HG03571 (cell line): Measurements from ENCODE around the gene NRXN2.
"Not testable (repeated sequence)": the region's sequence is repeated elsewhere in the genome, so short reads cannot be mapped to it uniquely, and the experiment has no call there.

ENCODE experiments used
- ATAC-seq: cut with Tn5 transposase; IDR thresholded peaks from one replicate; pipeline ENCODE4 v1.9.1; 2021; ENCODE audit not compliant: unreplicated experiment

Gene NRXN2

GRCh38 chr11:64569300-64569970, 153.6 kb downstream of the NRXN2 start:
- ATAC-seq, result no peak

- no peak for ATAC-seq
Observed at GRCh38 chr11:64568584-64569140, 154.3 kb downstream of the NRXN2 start.

GRCh38 chr11:64568041-64568571, 154.9 kb downstream of the NRXN2 start:
- ATAC-seq, result no peak

GRCh38 chr11:64566915-64567891, 155.8 kb downstream of the NRXN2 start:
- no peak for ATAC-seq

GRCh38 chr11:64566042-64566914, 156.7 kb downstream of the NRXN2 start:
- ATAC-seq, result no peak

- no peak for ATAC-seq
Observed at GRCh38 chr11:64564947-64565889, 157.8 kb downstream of the NRXN2 start.

GRCh38 chr11:64564419-64564818, 158.6 kb downstream of the NRXN2 start:
- ATAC-seq, result no peak

GRCh38 chr11:64563966-64564365, 159.0 kb downstream of the NRXN2 start:
- ATAC-seq, result no peak

GRCh38 chr11:64562723-64563351, 160.2 kb downstream of the NRXN2 start:
- ATAC-seq, result no peak

GRCh38 chr11:64561984-64562722, 160.8 kb downstream of the NRXN2 start:
- no peak for ATAC-seq

GRCh38 chr11:64561429-64561828, 161.6 kb downstream of the NRXN2 start:
- not testable (repeated sequence) for ATAC-seq

GRCh38 chr11:64560941-64561340, 162.1 kb downstream of the NRXN2 start:
- ATAC-seq, result no peak

GRCh38 chr11:64560139-64560771, 162.7 kb downstream of the NRXN2 start:
- no peak for ATAC-seq

GRCh38 chr11:64559351-64560138, 163.5 kb downstream of the NRXN2 start:
- no peak for ATAC-seq

GRCh38 chr11:64558869-64559268, 164.1 kb downstream of the NRXN2 start:
- ATAC-seq, result no peak

- ATAC-seq, result no peak
Observed at GRCh38 chr11:64558065-64558745, 164.8 kb downstream of the NRXN2 start.
